Bronchial epithelial cell (primary cell): ENCODE data around the gene TH. TPM values are rescaled to one million over a fixed set of nuclear protein-coding genes. Genes with fewer than 3 reads are reported as not detected.

Experiments
- DNase-seq: peaks from one replicate; pipeline ENCODE4 v3.0.0-alpha.2; 2010; ENCODE audit warnings: low read depth
- FAIRE-seq: peaks from 2 replicates; lab custom pipeline; 2011; peaks lifted over from hg19 to GRCh38; lab: Jason Lieb, UNC
- H3K27me3 ChIP-seq: 2 replicates; pipeline ENCODE4 v1.5.1; 2011; ENCODE audit warnings: low read length; ENCODE audit not compliant: control insufficient read depth, insufficient read depth
- H3K36me3 ChIP-seq: 2 replicates; pipeline ENCODE4 v1.5.1; 2011; ENCODE audit warnings: low read length; ENCODE audit not compliant: control insufficient read depth, insufficient read depth
- H3K4me3 ChIP-seq: 2 replicates; pipeline ENCODE4 v1.5.1; 2011; ENCODE audit warnings: mild to moderate bottlenecking, low read depth, low read length, control low read depth
- CTCF ChIP-seq: IDR thresholded peaks from 2 replicates; pipeline ENCODE4 v1.5.1; 2011; ENCODE audit warnings: mild to moderate bottlenecking, moderate library complexity, low read length, control low read depth, inconsistent platforms; ENCODE audit not compliant: insufficient read depth, severe bottlenecking
- total RNA-seq: library from RNA; depleted of rRNA; stranded (reverse); fragments of >200 nt; gene quantifications from 2 replicates; pipeline ENCODE4 v1.2.1, GENCODE V29; 2014

Gene TH
- total RNA-seq, 1 donor from 2014 or later = under 0.01 TPM

- TF ChIP-seq CTCF = no peak
- no peak overlapping the region for H3K4me3 ChIP-seq
- H3K27me3 ChIP-seq = peaks cover 2% of the 10 kb centered on the region
- no peaks in the 10 kb centered on the region for H3K36me3 ChIP-seq
- FAIRE-seq = no peak
- no peak for DNase-seq
Measured at GRCh38 chr11:2193099-2193887, 21.7 kb upstream of the TH start.

DNA sequence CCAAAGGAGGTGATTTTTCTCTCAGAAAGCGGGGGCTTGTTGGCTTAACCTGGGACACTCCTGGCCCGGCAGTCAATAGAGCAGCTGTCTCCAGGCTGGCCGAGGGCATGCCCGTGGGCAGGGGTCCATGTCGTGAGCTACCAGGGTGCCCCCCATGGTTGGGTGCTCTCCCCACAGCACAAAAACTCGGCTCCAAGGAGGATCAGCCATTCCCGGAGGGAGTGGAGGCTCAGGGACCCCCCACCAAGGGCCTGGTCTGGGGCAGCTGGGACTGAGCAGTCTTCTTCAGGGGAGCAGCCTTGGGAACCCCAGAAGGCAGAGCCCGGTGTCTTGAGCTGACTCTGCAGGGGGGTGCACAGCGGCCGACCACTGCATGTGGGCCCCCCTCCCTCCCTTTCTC lies 20.8 kb upstream of the TH start:
- no peaks in the 10 kb centered on the region for H3K36me3 ChIP-seq
- H3K27me3 ChIP-seq = peaks cover 2% of the 10 kb centered on the region
- DNase-seq (no peak), FAIRE-seq (no peak)
- TF ChIP-seq CTCF = no peak
- no peak overlapping the region for H3K4me3 ChIP-seq

DNA sequence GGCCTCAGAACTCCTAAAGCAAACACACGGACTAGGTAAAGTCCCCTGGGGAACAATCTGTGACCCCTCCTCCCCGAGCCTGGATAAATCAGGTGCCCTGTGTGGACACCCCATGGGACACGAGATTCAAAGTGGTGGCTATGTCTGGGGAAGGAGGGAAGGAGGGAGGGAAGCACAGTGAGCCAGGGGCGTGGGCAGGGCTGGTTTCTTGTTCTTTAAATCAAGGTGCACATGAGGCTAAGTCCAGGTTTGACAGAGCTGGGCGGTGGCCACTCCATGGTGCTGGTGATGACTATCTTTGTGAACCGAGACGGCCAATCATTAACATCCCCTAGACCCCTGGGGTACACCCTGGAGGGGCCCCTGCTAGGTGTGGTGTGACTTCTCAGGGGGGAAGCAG lies 20.3 kb upstream of the TH start:
- FAIRE-seq = no peak
- Histone ChIP-seq H3K27me3 (peaks cover 2% of the 10 kb centered on the region), H3K4me3 (no peak overlapping the region), H3K36me3 (no peaks in the 10 kb centered on the region)
- TF ChIP-seq CTCF = no peak
- DNase-seq = no peak

- DNase-seq = no peak
- no peak for TF ChIP-seq CTCF
- H3K27me3 ChIP-seq = no peaks in the 10 kb centered on the region
Measured at GRCh38 chr11:2190657-2191471, 19.2 kb upstream of the TH start.

GRCh38 chr11:2189938-2190656 lies 18.5 kb upstream of the TH start:
- H3K27me3 ChIP-seq = no peaks in the 10 kb centered on the region
- no peak for DNase-seq
- H3K36me3 ChIP-seq = no peaks in the 10 kb centered on the region
- no peak for TF ChIP-seq CTCF
- no peak for FAIRE-seq
- no peak overlapping the region for H3K4me3 ChIP-seq

More at GRCh38 chr11:2190657-2191471, 19.2 kb upstream of the TH start:
- no peaks in the 10 kb centered on the region for H3K36me3 ChIP-seq
- no peak overlapping the region for H3K4me3 ChIP-seq
- FAIRE-seq = no peak
